Activated naive CD4-positive, alpha-beta T cell treated with Interleukin-2 at 50 U/mL for 16 hours (primary cell): Measurements from ENCODE around the gene SPRR2D.
"Not testable (repeated sequence)": the region's sequence is repeated elsewhere in the genome, so short reads cannot be mapped to it uniquely, and the experiment has no call there.

ENCODE experiments used
- DNase-seq: peaks from one replicate; pipeline ENCODE4 v3.0.0-alpha.2; 2020

Gene SPRR2D

GRCh38 chr1:153040950-153041631 is at the start of gene SPRR2D:
Gene SPRR2D (minus strand): TSS chr1:153041120. CDS start chr1:153040346, 774 bp downstream.
- DNase-seq: no peak

DNA sequence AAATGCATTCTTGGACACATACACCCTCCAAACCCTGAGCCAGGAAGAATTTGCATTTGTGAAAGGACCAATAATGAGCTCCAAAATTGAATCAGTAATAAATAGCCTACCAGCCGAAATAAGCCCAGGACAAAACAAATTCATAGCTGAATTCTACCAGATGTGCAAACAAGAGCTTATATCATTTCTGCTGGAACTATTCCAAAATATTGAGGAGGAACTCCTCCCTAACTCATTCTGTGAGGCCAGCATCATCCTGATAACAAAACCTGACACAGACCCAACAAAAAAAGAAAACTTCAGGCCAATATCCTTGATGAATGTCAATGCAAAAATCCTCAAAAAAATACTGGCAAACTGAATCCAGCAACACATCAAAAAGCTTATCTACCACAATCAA is 46.7 kb upstream of the SPRR2D start:
- no peak for DNase-seq

- no peak for DNase-seq
Observed at GRCh38 chr1:153081736-153082135, 40.8 kb upstream of the SPRR2D start.

DNA sequence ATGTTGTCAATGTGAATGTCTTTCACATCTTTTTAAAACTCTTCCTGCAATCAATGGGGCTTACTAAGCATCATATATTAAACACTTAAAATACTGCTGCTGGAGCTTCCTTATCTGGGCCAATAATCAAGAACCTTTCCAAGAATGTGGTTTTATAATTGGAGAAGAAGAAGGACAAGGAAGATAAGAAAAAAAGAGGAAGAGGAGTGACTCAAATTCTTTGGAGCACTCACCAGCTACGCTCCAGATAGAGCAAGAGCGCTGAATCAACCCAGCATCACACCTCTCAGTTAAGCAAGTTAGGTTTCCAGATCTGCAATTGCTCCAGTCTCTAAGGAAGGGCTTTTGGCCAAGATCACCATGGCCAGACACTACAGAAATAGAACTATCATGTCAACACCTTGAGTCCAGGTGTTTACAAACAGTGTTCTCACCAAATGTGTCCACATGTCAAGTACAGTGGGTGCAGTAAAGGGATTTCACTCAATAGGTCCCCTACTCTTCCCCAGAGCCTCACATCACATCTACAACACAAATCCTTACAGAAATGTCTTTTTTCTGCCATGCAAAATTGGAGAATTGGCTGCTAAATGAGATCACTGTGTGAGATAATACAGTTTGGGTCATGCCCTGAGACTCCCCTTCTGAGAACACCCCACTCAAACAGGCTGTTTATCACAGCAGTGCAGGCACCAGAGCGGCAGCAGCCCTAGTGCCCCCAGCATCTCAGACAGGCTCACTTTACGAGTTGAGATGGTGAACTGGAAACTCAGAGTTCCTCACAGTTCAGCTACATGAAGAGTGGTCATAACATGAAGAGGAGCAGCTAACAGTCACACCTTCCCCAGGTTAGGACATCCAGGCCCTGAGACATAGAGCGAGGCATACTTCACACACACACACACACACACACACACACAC is 32.1 kb upstream of the SPRR2D start:
- DNase-seq: no peak

- no peak for DNase-seq
Observed at GRCh38 chr1:153071511-153071910, 30.6 kb upstream of the SPRR2D start, which contains the start of gene SPRR2B. Gene SPRR2B (minus strand): TSS chr1:153071611. CDS start chr1:153070839, 772 bp downstream.

GRCh38 chr1:153070243-153070642 is 29.3 kb upstream of the SPRR2D start:
- DNase-seq: no peak

GRCh38 chr1:153058826-153059784 is 18.2 kb upstream of the SPRR2D start:
- no peak for DNase-seq

GRCh38 chr1:153058154-153058553 is 17.2 kb upstream of the SPRR2D start:
- DNase-seq: no peak

GRCh38 chr1:153057375-153057774 is 16.5 kb upstream of the SPRR2D start, which contains the start of gene SPRR2A:
Gene SPRR2A (minus strand): TSS chr1:153057512. CDS start chr1:153056735, 777 bp downstream.
- no peak for DNase-seq

DNA sequence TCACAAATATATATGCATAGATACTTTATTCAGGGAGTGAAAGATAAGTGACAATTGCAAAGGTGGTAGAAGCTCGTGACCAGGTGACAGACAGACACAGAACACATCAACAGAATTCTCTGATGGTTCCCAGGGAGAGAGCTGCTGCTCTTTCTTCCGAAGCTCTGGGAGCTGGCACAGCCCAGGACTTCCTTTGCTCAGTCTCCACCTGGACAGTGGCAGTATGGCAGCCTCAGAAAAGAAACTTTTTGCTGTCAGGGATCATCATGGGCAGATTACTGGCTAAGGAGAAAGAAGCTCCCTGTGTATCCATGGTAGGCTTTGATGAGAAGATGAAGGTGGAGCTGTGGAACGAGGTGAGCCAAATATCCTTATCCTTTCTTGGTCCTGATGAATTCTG is 15.2 kb upstream of the SPRR2D start:
- DNase-seq: not testable (repeated sequence)

DNA sequence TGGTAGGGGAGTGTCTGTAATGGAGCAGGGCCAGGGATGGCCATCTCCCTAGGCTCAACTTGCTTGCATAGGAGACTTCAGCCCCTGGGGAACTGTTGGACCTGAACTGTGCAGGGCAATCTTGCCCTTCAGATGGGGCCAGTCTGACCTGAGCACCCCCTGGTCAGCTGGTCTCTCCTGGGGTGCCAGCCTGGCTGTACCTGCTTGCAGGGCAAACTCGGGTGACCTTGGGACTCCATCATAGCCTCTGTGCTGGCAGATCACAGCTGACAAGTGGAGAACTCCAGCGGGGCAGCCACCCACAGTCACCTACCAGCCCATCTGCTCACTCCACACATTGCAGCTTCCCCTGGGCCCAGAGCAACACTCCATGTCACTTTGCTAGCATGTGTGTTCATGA is 8.3 kb upstream of the SPRR2D start:
- DNase-seq: no peak

GRCh38 chr1:153035211-153035610 is 5.7 kb downstream of the SPRR2D start:
- no peak for DNase-seq

- no peak for DNase-seq
Observed at GRCh38 chr1:153032677-153033308, 8.1 kb downstream of the SPRR2D start.

- DNase-seq: no peak
Observed at GRCh38 chr1:153032073-153032472, 8.8 kb downstream of the SPRR2D start.

DNA sequence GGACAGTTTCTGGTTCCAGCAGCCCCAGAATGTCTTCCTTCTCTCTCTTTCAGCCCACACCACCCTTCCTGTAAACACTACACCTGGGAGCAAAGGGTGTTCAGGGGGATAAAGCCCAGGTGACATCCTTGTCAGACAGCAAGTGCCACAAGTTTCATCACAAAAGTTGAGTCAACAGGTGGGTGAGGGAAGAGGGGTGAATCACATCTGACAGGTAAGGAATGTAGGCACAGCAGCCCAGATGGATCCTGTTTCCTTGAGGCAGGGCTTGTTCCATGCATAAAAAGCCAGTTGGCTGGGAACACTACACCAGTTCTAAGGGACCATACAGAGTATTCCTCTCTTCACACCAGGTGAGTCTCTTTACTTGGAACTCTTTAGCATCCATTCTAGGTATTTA is 10.0 kb downstream of the SPRR2D start, which contains the start of gene SPRR1B:
SPRR1B (plus strand) TSS at position 309 of the 400 bp plus-strand sequence. CDS start 1,143 bp downstream, outside the sequence.
- DNase-seq: no peak

DNA sequence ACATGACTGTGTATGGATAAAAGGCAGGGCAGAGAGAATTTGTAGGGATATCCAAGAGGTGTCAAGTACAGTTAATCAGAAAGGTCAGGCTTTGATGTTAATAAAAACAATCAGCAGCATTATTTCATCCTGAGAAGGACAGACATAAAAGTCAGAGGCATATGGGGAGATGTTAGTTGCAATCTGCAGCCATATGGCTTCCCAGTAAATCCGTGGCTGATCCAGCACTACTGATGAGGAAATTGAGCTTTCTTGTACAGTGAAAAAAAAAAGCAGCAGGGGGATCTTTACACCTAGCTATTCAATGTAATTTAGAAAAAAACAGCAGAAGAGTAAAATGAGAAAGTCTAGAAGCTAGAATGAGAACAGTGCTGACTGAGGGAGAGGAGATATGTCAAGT is 12.2 kb downstream of the SPRR2D start:
- DNase-seq: no peak

DNA sequence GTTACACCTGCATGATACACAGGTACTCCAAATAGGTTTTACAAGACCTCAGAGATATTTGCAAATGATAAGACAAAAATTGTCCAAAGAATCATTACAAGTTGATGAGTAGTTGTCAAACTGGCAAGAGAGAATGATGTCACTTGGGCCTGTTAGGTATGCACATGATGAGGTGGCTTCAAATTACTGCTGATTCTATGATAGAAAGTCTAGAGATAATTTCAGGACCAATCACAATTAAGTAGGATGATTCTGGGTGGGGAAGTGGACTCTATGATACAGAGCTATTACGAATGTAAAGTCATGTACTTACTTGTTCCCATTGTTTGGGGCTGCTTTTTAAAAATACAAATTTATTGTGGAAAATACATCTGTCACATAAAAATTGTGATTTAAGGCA is 15.1 kb downstream of the SPRR2D start:
- no peak for DNase-seq

- no peak for DNase-seq
Observed at GRCh38 chr1:153024413-153024812, 16.5 kb downstream of the SPRR2D start.

DNA sequence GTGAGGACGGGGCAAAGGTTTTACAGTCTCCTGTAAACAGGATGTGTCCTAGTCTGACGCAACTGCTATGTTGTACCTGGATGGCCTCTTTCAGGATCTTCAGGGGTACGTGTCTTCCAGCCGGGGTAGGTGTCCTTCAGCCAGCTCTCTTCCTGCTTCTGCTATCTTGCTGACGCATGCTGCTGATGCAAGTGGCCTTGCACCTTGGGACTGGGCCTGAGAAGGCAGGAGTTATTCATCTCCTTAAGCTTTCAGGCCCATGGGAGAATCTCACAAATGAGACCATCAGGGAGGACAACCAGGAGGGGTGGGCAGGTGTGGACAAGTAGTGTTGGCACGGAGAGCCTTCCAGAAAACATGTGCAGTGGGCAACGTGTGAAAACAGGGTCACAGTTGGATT is 17.8 kb downstream of the SPRR2D start:
- no peak for DNase-seq

GRCh38 chr1:153022340-153022739 is 18.6 kb downstream of the SPRR2D start:
- DNase-seq: not testable (repeated sequence)

DNA sequence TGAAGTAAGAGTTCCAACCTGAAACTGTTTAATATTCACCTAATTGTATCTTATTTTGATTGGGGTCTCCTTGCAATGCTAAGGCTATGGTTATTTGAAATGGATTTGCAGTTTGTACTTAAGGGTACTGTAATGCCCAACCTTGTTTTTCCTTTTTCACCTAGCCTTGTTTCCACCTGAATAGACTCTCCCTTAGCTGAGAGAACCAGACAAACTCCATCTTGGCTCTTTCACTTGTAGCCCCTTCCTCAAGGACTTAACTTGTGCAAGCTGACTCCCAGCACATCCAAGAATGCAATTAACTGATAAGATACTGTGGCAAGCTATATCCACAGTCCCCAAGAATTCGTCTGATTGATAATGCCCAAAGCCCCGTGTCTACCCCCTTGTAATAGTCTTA is 19.1 kb downstream of the SPRR2D start:
- DNase-seq: not testable (repeated sequence)

DNA sequence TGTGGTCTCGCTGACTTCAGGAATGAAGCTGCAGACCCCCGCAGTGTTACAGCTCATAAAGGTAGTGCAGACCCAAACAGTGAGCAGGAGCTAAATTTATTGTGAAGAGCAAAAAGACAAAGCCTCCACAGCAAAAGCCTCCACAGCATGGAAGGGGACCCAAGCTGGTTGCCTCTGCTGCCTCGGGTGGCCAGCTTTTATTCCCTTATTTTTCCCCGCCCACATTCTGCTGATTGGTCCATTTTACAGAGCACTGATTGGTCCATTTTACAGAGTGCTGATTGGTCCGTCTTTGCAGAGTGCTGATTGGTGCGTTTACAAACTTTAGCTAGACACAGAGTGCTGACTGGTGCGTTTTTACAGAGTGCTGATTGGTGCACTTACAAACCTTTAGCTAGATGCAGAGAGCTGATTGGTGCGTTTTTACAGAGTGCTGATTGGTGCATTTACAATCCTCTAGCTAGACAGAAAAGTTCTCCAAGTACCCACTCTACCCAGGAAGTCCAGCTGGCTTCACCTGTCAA is 29.6 kb downstream of the SPRR2D start:
- not testable (repeated sequence) for DNase-seq
